Endothelial cell of umbilical vein (primary cell): Measurements from ENCODE around the gene ADAMTSL2. TPM values are rescaled to one million over a fixed set of nuclear protein-coding genes. Genes with fewer than 3 reads are reported as not detected.

Experiments
- BruUV-seq: library from RNA; stranded (reverse); fragments of 400-500 nt; replicated peaks from 2 replicates; lab custom pipeline; 2021; lab: Mats Ljungman, UMichigan
- CTCF ChIA-PET: fragments of 300-600, 350-600 bp; sonication (Branson Sonifier 250); formaldehyde crosslinking; loops from one replicate; lab custom pipeline; 2021; ENCODE audit warnings: antibody characterized with exemption, inconsistent platforms; lab: Charles Lee
- POLR2A ChIA-PET: fragments of 300-600, 350-600 bp; sonication (Branson Sonifier 250); formaldehyde crosslinking; loops from one replicate; lab custom pipeline; 2021; ENCODE audit warnings: antibody characterized with exemption, inconsistent platforms; lab: Charles Lee
- DNase-seq: peaks from one replicate; pipeline ENCODE4 v3.0.0-alpha.2; 2011; ENCODE audit warnings: low read depth, low spot score
- FAIRE-seq: peaks from 2 replicates; lab custom pipeline; 2011; peaks lifted over from hg19 to GRCh38; lab: Jason Lieb, UNC
- H2AFZ ChIP-seq: 2 replicates; pipeline ENCODE4 v1.6.0; 2012; ENCODE audit warnings: low read depth, low read length, control low read depth, inconsistent platforms
- H3K27ac ChIP-seq: 2 replicates; pipeline ENCODE4 v1.5.1; 2011; ENCODE audit warnings: low read depth, mild to moderate bottlenecking, control low read depth, low read length, moderate library complexity; ENCODE audit not compliant: insufficient read depth
- H3K27me3 ChIP-seq, 2 experiments: 2 replicates each; pipeline versions ENCODE4 v1.6.0 to v1.6.1; 2011; ENCODE audit warnings: low read length in 2 of 2, mixed read lengths in 1 of 2; ENCODE audit not compliant: control insufficient read depth in 2 of 2, insufficient read depth in 2 of 2
- H3K36me3 ChIP-seq, 2 experiments: 2 replicates in 1 of 2; 3 replicates in 1 of 2; pipeline ENCODE4 v1.5.1; 2011; ENCODE audit warnings: low read length in 2 of 2, mild to moderate bottlenecking in 1 of 2, moderate library complexity in 1 of 2; ENCODE audit not compliant: control insufficient read depth in 2 of 2, insufficient read depth in 2 of 2; ENCODE audit errors: extremely low read depth in 1 of 2
- H3K4me1 ChIP-seq: 3 replicates; pipeline ENCODE4 v1.5.1; 2011; ENCODE audit warnings: mild to moderate bottlenecking, low read length; ENCODE audit not compliant: control insufficient read depth, insufficient read depth; ENCODE audit errors: extremely low read depth
- H3K4me2 ChIP-seq: 2 replicates; pipeline ENCODE4 v1.6.1; 2011; ENCODE audit warnings: low read length, control low read depth, mixed read lengths; ENCODE audit not compliant: insufficient read depth
- H3K4me3 ChIP-seq, 3 experiments: fragments of 200-600 bp in 1 of 3; sonication (generic), shearing (Covaris generic) in 1 of 3; replicated peaks in 1 of 3; 2 replicates each; pipeline ENCODE4 v1.5.1; 2011 to 2016; ENCODE audit warnings: control low read depth in 3 of 3, low read length in 3 of 3, mild to moderate bottlenecking in 2 of 3, inconsistent platforms in 1 of 3, low read depth in 1 of 3, moderate library complexity in 1 of 3; ENCODE audit not compliant: insufficient read depth in 1 of 3
- H3K79me2 ChIP-seq: 2 replicates; pipeline ENCODE4 v1.6.0; 2012; ENCODE audit warnings: low read length, inconsistent platforms; ENCODE audit not compliant: control insufficient read depth, insufficient read depth
- H3K9ac ChIP-seq: replicated peaks from 2 replicates; pipeline ENCODE3; 2011; ENCODE audit warnings: low read length, control low read depth; ENCODE audit not compliant: insufficient read depth; ENCODE audit errors: extremely low read depth
- H3K9me1 ChIP-seq: replicated peaks from 3 replicates; pipeline ENCODE4 v1.6.0; 2011; ENCODE audit warnings: mild to moderate bottlenecking, low read length; ENCODE audit not compliant: control insufficient read depth, insufficient read depth; ENCODE audit errors: extremely low read depth
- H3K9me3 ChIP-seq: replicated peaks from 2 replicates; pipeline ENCODE4 v1.5.1; 2012; ENCODE audit warnings: low read length, inconsistent platforms; ENCODE audit not compliant: control insufficient read depth, insufficient read depth
- H4K20me1 ChIP-seq: replicated peaks from 2 replicates; pipeline ENCODE3; 2011; ENCODE audit warnings: mild to moderate bottlenecking, low read length; ENCODE audit not compliant: control insufficient read depth, insufficient read depth; ENCODE audit errors: extremely low read depth
- CTCF ChIP-seq, 2 donors: IDR thresholded peaks; 1 replicate in 1 of 2; 2 replicates in 1 of 2; pipeline ENCODE4 v1.5.1; 2011; ENCODE audit warnings: low read length in 2 of 2, mild to moderate bottlenecking in 2 of 2, moderate library complexity in 2 of 2, control low read depth in 1 of 2, inconsistent platforms in 1 of 2, low read depth in 1 of 2; ENCODE audit not compliant: insufficient read depth in 1 of 2; ENCODE audit errors: extremely low read depth in 1 of 2
- EZH2 ChIP-seq: IDR thresholded peaks from 2 replicates; pipeline ENCODE4 v1.6.1; 2012; ENCODE audit warnings: borderline replicate concordance, low read depth, mild to moderate bottlenecking, moderate library complexity, low read length, inconsistent platforms; ENCODE audit not compliant: severe bottlenecking
- FOS ChIP-seq: IDR thresholded peaks from 2 replicates; pipeline ENCODE4 v1.6.1; 2011; ENCODE audit warnings: mild to moderate bottlenecking, low read length, moderate library complexity, borderline replicate concordance; ENCODE audit not compliant: insufficient read depth
- GATA2 ChIP-seq: IDR thresholded peaks from 2 replicates; pipeline ENCODE4 v1.7.0; 2011; ENCODE audit warnings: low read depth, mild to moderate bottlenecking, moderate library complexity, mixed read lengths, low read length; ENCODE audit not compliant: insufficient read length, insufficient read depth
- JUN ChIP-seq: IDR thresholded peaks from 2 replicates; pipeline ENCODE4 v1.6.1; 2011; ENCODE audit warnings: borderline replicate concordance, low read depth; ENCODE audit not compliant: insufficient read length, insufficient read depth
- MAX ChIP-seq: IDR thresholded peaks from 2 replicates; pipeline ENCODE4 v1.6.1; 2011; ENCODE audit not compliant: insufficient read depth, insufficient read length
- MYC ChIP-seq: IDR thresholded peaks from one replicate; pipeline ENCODE4 v1.6.1; 2011; ENCODE audit warnings: mild to moderate bottlenecking, low read depth, low read length
- POLR2A ChIP-seq: IDR thresholded peaks from 2 replicates; pipeline ENCODE4 v1.6.1; 2012; ENCODE audit warnings: low read depth, mild to moderate bottlenecking, control low read depth, low read length
- POLR2AphosphoS5 ChIP-seq: IDR thresholded peaks from 2 replicates; pipeline ENCODE4 v1.6.1; 2012; ENCODE audit warnings: low read depth, mild to moderate bottlenecking, control low read depth, low read length, moderate library complexity; ENCODE audit not compliant: insufficient read depth
- dilution Hi-C: fragments of 300-500 bp; cut with MboI; formaldehyde crosslinking; loops from one replicate; pipeline ENCODE4 v1.15.0; 2019; ENCODE audit warnings: low sequenced_read_pairs; ENCODE audit not compliant: extremely low pct_ligation_motif_present
- intact Hi-C: fragments of 100-400 bp; cut with micrococcal nuclease; formaldehyde crosslinking; loops from one replicate; pipeline ENCODE4 v1.10.0; 2022
- polyA plus RNA-seq, 4 experiments: library from polyadenylated mRNA; depleted of rRNA in 3 of 4; stranded (reverse) in 3 of 4; unstranded in 1 of 4; fragments of >200 nt; gene quantifications; 2 replicates each; pipeline versions ENCODE4 v1.2.1 to v1.2.3, GENCODE V29; 2011 to 2012; ENCODE audit warnings: missing spikeins in 1 of 4
- total RNA-seq: library from RNA; stranded (reverse); gene quantifications from 2 replicates; pipeline ENCODE4 v1.2.3, GENCODE V29; 2021

Gene ADAMTSL2
- total and polyA plus RNA-seq, 2 donors (not counting 3 experiments of a cell fraction or from before 2014, with no cell fraction given), result not detected

GRCh38 chr9:133605446-133605845 lies 70.9 kb downstream of the ADAMTSL2 start:
- H3K9me3 ChIP-seq, result no peaks in the 10 kb centered on the region
- intact Hi-C loops, result no loop called here
- POLR2A ChIA-PET, result no interaction called here
- BruUV-seq, result no TSS peak
- H4K20me1 ChIP-seq, result no peaks in the 10 kb centered on the region
- no peaks in the 10 kb centered on the region for H3K36me3 ChIP-seq
- no peak for FAIRE-seq
- dilution Hi-C loops, result no loop called here
- peaks cover 0 to 3% of the 10 kb centered on the region in 2 experiments for H3K27me3 ChIP-seq
- no peak overlapping the region for H3K4me3 ChIP-seq
- no peaks in the 10 kb centered on the region for H3K9me1 ChIP-seq
- H3K9ac ChIP-seq, result no peak overlapping the region
- no peak overlapping the region for H3K27ac ChIP-seq
- no peaks in the 10 kb centered on the region for H3K79me2 ChIP-seq
- no peak for DNase-seq
- H3K4me1 ChIP-seq, result no peaks in the 10 kb centered on the region
- no peak overlapping the region for H2AFZ ChIP-seq
- no peak overlapping the region for H3K4me2 ChIP-seq
- TF ChIP-seq GATA2 (no peak), CTCF (IDR thresholded peaks at IDR 0.05; ENCODE audit: extremely low read depth in 1 of 2, insufficient read depth in 1 of 2, low read depth in 1 of 2, low read length in 2 of 2) (no peak), POLR2AphosphoS5 (no peak), MYC (no peak), POLR2A (no peak), EZH2 (no peak), FOS (no peak), JUN (no peak), MAX (no peak)
- CTCF ChIA-PET, result no interaction called here
